ENCODE results near the gene LOC101059915.
"Not testable (repeated sequence)": the region's sequence is repeated elsewhere in the genome, so short reads cannot be mapped to it uniquely, and the experiment has no call there.

- TF ChIP-seq, protein P1, sequence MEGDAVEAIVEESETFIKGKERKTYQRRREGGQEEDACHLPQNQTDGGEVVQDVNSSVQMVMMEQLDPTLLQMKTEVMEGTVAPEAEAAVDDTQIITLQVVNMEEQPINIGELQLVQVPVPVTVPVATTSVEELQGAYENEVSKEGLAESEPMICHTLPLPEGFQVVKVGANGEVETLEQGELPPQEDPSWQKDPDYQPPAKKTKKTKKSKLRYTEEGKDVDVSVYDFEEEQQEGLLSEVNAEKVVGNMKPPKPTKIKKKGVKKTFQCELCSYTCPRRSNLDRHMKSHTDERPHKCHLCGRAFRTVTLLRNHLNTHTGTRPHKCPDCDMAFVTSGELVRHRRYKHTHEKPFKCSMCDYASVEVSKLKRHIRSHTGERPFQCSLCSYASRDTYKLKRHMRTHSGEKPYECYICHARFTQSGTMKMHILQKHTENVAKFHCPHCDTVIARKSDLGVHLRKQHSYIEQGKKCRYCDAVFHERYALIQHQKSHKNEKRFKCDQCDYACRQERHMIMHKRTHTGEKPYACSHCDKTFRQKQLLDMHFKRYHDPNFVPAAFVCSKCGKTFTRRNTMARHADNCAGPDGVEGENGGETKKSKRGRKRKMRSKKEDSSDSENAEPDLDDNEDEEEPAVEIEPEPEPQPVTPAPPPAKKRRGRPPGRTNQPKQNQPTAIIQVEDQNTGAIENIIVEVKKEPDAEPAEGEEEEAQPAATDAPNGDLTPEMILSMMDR (IDR thresholded peaks at IDR 0.05) = not testable (repeated sequence)
- not testable (repeated sequence) for TF ChIP-seq ZFX (IDR thresholded peaks at IDR 0.05; ENCODE audit: borderline replicate concordance)
Observed at GRCh38 chrX:71714064-71714463, 46.7 kb downstream of the LOC101059915 start.
